Measurements from ENCODE around the gene GLOD5.

GLOD5 gene

DNA sequence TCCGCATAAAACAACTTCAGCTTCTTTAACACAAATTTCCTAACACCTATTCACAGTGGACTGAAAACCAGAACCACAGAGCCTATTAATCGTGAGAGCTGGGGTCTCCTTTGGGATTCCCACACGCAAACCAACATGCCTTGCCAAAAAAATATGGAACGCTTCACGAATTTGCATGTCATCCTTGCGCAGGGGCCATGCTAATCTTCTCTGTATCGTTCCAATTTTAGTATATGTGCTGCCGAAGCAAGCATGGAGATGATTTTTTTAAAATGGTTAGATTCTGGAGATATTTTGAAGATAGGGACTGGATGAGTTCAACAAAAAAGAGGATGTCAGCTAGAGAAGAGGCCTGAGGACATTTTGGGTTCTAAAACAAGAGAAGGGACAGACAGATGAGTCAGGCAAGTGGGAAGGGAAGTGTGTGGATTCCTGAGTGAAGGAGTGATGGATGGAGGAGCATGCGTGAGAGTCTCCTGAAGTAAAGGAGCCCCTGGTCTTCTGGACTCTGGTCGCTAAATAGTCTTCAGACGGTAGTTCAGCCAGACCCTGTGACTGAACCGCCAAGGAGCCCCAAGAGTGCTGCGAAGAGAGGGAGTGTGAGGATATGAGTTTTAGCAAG lies 15.4 kb downstream of the GLOD5 start:
- TF ChIP-seq ZNF565 (CRISPR knock-in tag; conservative IDR thresholded peaks at IDR 0.05; ENCODE audit: low read depth) (no peak), ISL1 (CRISPR knock-in tag; IDR thresholded peaks at IDR 0.05) (no peak), ZFP3 (CRISPR knock-in tag; IDR thresholded peaks at IDR 0.05) (no peak), CSDC2 (CRISPR knock-in tag; IDR thresholded peaks at IDR 0.05) (no peak), TCF4 (CRISPR knock-in tag; IDR thresholded peaks at IDR 0.05; ENCODE audit: borderline replicate concordance) (no peak), PPARA (CRISPR knock-in tag; IDR thresholded peaks at IDR 0.05; ENCODE audit: borderline replicate concordance) (no peak), ARNTL (CRISPR knock-in tag; IDR thresholded peaks at IDR 0.05; ENCODE audit: borderline replicate concordance, low read depth) (no peak), RARB (CRISPR knock-in tag; IDR thresholded peaks at IDR 0.05) (no peak), ZNF8 (CRISPR knock-in tag; IDR thresholded peaks at IDR 0.05) (no peak), ESRRG (CRISPR knock-in tag; IDR thresholded peaks at IDR 0.05) (no peak), SNAI2 (CRISPR knock-in tag; IDR thresholded peaks at IDR 0.05) (no peak), OSR1 (CRISPR knock-in tag; IDR thresholded peaks at IDR 0.05) (no peak), GLIS3 (CRISPR knock-in tag; IDR thresholded peaks at IDR 0.05) (no peak), ZFP30 (CRISPR knock-in tag; IDR thresholded peaks at IDR 0.05) (no peak), ZNF70 (CRISPR knock-in tag; IDR thresholded peaks at IDR 0.05) (no peak), ZC3H10 (CRISPR knock-in tag; IDR thresholded peaks at IDR 0.05) (no peak), BACH2 (CRISPR knock-in tag; IDR thresholded peaks at IDR 0.05; ENCODE audit: borderline replicate concordance) (no peak)
- TF ChIP-seq, protein P1, sequence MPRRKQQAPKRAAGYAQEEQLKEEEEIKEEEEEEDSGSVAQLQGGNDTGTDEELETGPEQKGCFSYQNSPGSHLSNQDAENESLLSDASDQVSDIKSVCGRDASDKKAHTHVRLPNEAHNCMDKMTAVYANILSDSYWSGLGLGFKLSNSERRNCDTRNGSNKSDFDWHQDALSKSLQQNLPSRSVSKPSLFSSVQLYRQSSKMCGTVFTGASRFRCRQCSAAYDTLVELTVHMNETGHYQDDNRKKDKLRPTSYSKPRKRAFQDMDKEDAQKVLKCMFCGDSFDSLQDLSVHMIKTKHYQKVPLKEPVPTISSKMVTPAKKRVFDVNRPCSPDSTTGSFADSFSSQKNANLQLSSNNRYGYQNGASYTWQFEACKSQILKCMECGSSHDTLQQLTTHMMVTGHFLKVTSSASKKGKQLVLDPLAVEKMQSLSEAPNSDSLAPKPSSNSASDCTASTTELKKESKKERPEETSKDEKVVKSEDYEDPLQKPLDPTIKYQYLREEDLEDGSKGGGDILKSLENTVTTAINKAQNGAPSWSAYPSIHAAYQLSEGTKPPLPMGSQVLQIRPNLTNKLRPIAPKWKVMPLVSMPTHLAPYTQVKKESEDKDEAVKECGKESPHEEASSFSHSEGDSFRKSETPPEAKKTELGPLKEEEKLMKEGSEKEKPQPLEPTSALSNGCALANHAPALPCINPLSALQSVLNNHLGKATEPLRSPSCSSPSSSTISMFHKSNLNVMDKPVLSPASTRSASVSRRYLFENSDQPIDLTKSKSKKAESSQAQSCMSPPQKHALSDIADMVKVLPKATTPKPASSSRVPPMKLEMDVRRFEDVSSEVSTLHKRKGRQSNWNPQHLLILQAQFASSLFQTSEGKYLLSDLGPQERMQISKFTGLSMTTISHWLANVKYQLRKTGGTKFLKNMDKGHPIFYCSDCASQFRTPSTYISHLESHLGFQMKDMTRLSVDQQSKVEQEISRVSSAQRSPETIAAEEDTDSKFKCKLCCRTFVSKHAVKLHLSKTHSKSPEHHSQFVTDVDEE (CRISPR knock-in tag; IDR thresholded peaks at IDR 0.05): no peak
- TF ChIP-seq, protein P2, sequence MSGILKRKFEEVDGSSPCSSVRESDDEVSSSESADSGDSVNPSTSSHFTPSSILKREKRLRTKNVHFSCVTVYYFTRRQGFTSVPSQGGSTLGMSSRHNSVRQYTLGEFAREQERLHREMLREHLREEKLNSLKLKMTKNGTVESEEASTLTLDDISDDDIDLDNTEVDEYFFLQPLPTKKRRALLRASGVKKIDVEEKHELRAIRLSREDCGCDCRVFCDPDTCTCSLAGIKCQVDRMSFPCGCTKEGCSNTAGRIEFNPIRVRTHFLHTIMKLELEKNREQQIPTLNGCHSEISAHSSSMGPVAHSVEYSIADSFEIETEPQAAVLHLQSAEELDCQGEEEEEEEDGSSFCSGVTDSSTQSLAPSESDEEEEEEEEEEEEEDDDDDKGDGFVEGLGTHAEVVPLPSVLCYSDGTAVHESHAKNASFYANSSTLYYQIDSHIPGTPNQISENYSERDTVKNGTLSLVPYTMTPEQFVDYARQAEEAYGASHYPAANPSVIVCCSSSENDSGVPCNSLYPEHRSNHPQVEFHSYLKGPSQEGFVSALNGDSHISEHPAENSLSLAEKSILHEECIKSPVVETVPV (CRISPR knock-in tag; IDR thresholded peaks at IDR 0.05): no peak
- TF ChIP-seq, protein P3, sequence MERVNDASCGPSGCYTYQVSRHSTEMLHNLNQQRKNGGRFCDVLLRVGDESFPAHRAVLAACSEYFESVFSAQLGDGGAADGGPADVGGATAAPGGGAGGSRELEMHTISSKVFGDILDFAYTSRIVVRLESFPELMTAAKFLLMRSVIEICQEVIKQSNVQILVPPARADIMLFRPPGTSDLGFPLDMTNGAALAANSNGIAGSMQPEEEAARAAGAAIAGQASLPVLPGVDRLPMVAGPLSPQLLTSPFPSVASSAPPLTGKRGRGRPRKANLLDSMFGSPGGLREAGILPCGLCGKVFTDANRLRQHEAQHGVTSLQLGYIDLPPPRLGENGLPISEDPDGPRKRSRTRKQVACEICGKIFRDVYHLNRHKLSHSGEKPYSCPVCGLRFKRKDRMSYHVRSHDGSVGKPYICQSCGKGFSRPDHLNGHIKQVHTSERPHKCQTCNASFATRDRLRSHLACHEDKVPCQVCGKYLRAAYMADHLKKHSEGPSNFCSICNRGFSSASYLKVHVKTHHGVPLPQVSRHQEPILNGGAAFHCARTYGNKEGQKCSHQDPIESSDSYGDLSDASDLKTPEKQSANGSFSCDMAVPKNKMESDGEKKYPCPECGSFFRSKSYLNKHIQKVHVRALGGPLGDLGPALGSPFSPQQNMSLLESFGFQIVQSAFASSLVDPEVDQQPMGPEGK (CRISPR knock-in tag; IDR thresholded peaks at IDR 0.05; ENCODE audit: borderline replicate concordance): no peak
- no peak for ATAC-seq

DNA sequence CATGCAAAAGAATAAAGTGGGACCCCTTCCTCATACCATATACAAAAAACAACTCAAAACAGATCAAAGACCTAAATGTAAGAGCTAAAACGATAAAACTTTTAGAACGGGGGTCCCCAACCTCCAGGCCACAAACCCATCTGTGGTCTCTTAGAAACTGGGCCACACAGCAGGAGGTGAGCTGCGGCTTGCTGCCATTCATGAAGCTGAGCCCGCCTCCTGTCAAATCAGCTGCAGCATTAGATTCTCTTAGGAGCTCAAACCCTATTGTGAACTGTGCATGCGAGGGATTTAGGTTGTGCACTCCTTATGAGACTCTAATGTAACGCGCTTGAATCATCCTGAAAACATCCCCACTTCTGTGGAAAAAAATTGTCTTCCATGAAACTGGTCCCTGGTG lies 17.9 kb downstream of the GLOD5 start:
- no peak for TF ChIP-seq ESRRG (CRISPR knock-in tag; IDR thresholded peaks at IDR 0.05)
- no peak for TF ChIP-seq PPARA (CRISPR knock-in tag; IDR thresholded peaks at IDR 0.05; ENCODE audit: borderline replicate concordance)
- no peak for TF ChIP-seq ZNF565 (CRISPR knock-in tag; conservative IDR thresholded peaks at IDR 0.05; ENCODE audit: low read depth)
- TF ChIP-seq, protein P4, sequence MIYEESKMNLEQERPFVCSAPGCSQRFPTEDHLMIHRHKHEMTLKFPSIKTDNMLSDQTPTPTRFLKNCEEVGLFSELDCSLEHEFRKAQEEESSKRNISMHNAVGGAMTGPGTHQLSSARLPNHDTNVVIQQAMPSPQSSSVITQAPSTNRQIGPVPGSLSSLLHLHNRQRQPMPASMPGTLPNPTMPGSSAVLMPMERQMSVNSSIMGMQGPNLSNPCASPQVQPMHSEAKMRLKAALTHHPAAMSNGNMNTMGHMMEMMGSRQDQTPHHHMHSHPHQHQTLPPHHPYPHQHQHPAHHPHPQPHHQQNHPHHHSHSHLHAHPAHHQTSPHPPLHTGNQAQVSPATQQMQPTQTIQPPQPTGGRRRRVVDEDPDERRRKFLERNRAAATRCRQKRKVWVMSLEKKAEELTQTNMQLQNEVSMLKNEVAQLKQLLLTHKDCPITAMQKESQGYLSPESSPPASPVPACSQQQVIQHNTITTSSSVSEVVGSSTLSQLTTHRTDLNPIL (CRISPR knock-in tag; IDR thresholded peaks at IDR 0.05; ENCODE audit: low read depth): no peak
- TF ChIP-seq ARNTL (CRISPR knock-in tag; IDR thresholded peaks at IDR 0.05; ENCODE audit: borderline replicate concordance, low read depth): no peak
- TF ChIP-seq, protein P2 (CRISPR knock-in tag; IDR thresholded peaks at IDR 0.05): no peak
- no peak for TF ChIP-seq ZNF8 (CRISPR knock-in tag; IDR thresholded peaks at IDR 0.05)
- TF ChIP-seq ISL1 (CRISPR knock-in tag; IDR thresholded peaks at IDR 0.05): no peak
- TF ChIP-seq, protein P3 (CRISPR knock-in tag; IDR thresholded peaks at IDR 0.05; ENCODE audit: borderline replicate concordance): no peak
- TF ChIP-seq, protein P5, sequence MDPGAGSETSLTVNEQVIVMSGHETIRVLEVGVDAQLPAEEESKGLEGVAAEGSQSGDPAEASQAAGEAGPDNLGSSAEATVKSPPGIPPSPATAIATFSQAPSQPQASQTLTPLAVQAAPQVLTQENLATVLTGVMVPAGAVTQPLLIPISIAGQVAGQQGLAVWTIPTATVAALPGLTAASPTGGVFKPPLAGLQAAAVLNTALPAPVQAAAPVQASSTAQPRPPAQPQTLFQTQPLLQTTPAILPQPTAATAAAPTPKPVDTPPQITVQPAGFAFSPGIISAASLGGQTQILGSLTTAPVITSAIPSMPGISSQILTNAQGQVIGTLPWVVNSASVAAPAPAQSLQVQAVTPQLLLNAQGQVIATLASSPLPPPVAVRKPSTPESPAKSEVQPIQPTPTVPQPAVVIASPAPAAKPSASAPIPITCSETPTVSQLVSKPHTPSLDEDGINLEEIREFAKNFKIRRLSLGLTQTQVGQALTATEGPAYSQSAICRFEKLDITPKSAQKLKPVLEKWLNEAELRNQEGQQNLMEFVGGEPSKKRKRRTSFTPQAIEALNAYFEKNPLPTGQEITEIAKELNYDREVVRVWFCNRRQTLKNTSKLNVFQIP (CRISPR knock-in tag; IDR thresholded peaks at IDR 0.05; ENCODE audit: borderline replicate concordance, low read depth): no peak
- TF ChIP-seq RARB (CRISPR knock-in tag; IDR thresholded peaks at IDR 0.05): no peak
- TF ChIP-seq SNAI2 (CRISPR knock-in tag; IDR thresholded peaks at IDR 0.05): no peak
- TF ChIP-seq ZNF70 (CRISPR knock-in tag; IDR thresholded peaks at IDR 0.05): no peak
- TF ChIP-seq BACH2 (CRISPR knock-in tag; IDR thresholded peaks at IDR 0.05; ENCODE audit: borderline replicate concordance): no peak
- ATAC-seq: no peak
